ENCODE results near the gene USP25. TPM values are rescaled to one million over a fixed set of nuclear protein-coding genes. Genes with fewer than 3 reads are reported as not detected.

USP25 gene
- polyA plus RNA-seq, 1 donor (not counting 4 experiments of a cell fraction or from before 2014, with no cell fraction given): 17.8 TPM

DNA sequence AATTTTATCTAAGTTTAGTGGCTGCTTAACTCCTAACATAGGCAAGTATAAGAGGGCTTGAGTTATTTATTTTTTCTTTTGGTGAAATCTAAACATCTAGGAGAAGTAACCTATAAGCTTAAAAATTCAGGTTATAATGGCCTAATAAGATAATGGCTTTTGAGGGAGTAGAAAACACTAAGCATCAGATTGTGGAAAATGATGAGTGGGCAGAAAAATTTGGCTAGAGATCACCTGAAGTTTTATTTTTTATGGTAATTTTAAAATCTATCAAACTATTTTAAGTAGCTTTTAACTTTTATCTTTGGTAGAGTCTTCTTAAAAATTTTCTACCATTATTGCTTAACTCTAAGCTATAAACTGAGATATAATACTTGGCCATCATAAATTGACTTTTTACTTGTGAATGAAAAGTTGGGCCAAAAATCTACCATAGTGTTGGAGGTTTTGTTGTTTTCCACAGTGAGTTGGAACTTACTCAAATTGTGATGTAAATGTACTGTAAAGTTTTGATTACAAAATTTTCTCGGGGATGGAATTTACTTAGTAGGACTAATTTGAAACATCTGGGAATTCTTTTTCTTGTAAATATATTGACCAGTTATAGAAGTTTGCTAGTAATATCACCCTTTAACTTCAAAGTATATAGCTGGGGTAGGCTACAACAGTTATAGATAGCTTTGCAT, 63.9 kb downstream of the USP25 start:
- no peak for TF ChIP-seq EZH2 (IDR thresholded peaks at IDR 0.05; ENCODE audit: low read length)
- TF ChIP-seq, protein P1, sequence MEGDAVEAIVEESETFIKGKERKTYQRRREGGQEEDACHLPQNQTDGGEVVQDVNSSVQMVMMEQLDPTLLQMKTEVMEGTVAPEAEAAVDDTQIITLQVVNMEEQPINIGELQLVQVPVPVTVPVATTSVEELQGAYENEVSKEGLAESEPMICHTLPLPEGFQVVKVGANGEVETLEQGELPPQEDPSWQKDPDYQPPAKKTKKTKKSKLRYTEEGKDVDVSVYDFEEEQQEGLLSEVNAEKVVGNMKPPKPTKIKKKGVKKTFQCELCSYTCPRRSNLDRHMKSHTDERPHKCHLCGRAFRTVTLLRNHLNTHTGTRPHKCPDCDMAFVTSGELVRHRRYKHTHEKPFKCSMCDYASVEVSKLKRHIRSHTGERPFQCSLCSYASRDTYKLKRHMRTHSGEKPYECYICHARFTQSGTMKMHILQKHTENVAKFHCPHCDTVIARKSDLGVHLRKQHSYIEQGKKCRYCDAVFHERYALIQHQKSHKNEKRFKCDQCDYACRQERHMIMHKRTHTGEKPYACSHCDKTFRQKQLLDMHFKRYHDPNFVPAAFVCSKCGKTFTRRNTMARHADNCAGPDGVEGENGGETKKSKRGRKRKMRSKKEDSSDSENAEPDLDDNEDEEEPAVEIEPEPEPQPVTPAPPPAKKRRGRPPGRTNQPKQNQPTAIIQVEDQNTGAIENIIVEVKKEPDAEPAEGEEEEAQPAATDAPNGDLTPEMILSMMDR (optimal IDR thresholded peaks at IDR 0.05 in 1 of 3, IDR thresholded peaks at IDR 0.05 in 1 of 3, conservative IDR thresholded peaks at IDR 0.05 in 1 of 3; ENCODE audit: extremely low read depth in 1 of 3, insufficient read depth in 2 of 3, low read length in 3 of 3): no peak
- no peaks in the 10 kb centered on the region for H4K20me1 ChIP-seq (ENCODE audit: control insufficient read depth, extremely low read depth, insufficient read depth, low read length)
- H3K9me1 ChIP-seq (ENCODE audit: control insufficient read depth, extremely low read depth, insufficient read depth, low read length): no peaks in the 10 kb centered on the region
- no peak overlapping the region for H2AFZ ChIP-seq (ENCODE audit: control insufficient read depth, low read length)
- dilution Hi-C loops (cut with MboI; ENCODE audit: extremely low pct_ligation_motif_present, low sequenced_read_pairs): no loop called here
- FAIRE-seq (no peak), DNase-seq (ENCODE audit: low read depth, low spot score) (no peak)
- H3K4me1 ChIP-seq (ENCODE audit: control insufficient read depth, extremely low read depth, insufficient read depth, low read length): peaks cover 14% of the 10 kb centered on the region
- no peak overlapping the region for H3K4me2 ChIP-seq (ENCODE audit: control insufficient read depth, extremely low read depth, insufficient read depth, low read depth, low read length)
- H3K27me3 ChIP-seq (ENCODE audit: control insufficient read depth, extremely low read depth, insufficient read depth, low read length): no peaks in the 10 kb centered on the region
- no peak overlapping the region for H3K4me3 ChIP-seq (ENCODE audit: control insufficient read depth in 2 of 3, extremely low read depth in 1 of 3, insufficient read depth in 2 of 3, low read depth in 1 of 3, low read length in 3 of 3)
- H3K27ac ChIP-seq (ENCODE audit: control insufficient read depth, insufficient read depth, low read length): no peak overlapping the region
- H3K9me3 ChIP-seq (ENCODE audit: control insufficient read depth, low read depth, low read length): no peaks in the 10 kb centered on the region
- H3K9ac ChIP-seq (ENCODE audit: control insufficient read depth, extremely low read depth, insufficient read depth, low read length): no peak overlapping the region
- H3K79me2 ChIP-seq (ENCODE audit: control insufficient read depth, insufficient read depth, low read length): peaks cover 3% of the 10 kb centered on the region
- peaks cover 0 to 1% of the 10 kb centered on the region in 2 experiments for H3K36me3 ChIP-seq (ENCODE audit: control insufficient read depth in 2 of 2, extremely low read depth in 1 of 2, insufficient read depth in 2 of 2, low read length in 2 of 2)

DNA sequence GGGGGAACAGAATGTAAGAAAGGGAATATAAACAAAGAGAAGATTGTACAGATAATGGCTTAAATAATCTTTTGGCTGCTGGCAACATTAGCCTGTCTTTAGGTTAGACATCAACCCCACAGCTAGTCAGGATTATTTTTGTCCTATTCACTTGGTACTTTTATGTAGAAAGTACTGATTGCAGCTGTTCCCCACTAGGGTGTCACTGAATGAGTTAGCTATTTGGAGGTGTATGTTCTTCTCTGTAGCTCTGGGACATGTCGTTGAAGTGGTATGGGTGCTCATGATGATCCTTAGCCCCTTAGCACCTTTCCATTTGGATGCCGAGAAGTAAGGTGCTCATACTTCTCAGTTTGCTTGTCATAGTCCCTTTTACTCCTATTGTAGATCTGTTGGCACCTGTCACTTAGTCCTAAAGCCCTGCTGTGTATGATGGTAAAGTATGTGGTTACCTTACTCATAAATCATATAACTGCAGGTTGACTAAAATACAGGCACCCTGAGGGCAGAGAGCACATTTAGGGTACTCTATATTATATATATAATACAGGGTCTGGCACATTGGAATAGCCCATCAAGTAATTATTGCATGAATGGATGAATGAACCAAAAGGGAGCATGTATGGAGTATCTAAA, 64.6 kb downstream of the USP25 start:
- dilution Hi-C loops (cut with MboI; ENCODE audit: extremely low pct_ligation_motif_present, low sequenced_read_pairs): no loop called here
- peaks cover 3% of the 10 kb centered on the region for H3K79me2 ChIP-seq (ENCODE audit: control insufficient read depth, insufficient read depth, low read length)
- H3K36me3 ChIP-seq (ENCODE audit: control insufficient read depth in 2 of 2, extremely low read depth in 1 of 2, insufficient read depth in 2 of 2, low read length in 2 of 2): peaks cover 0 to 1% of the 10 kb centered on the region in 2 experiments
- no peaks in the 10 kb centered on the region for H3K9me1 ChIP-seq (ENCODE audit: control insufficient read depth, extremely low read depth, insufficient read depth, low read length)
- DNase-seq (ENCODE audit: low read depth, low spot score) (no peak), FAIRE-seq (no peak)
- no peak overlapping the region for H3K4me3 ChIP-seq (ENCODE audit: control insufficient read depth in 2 of 3, extremely low read depth in 1 of 3, insufficient read depth in 2 of 3, low read depth in 1 of 3, low read length in 3 of 3)
- no peak overlapping the region for H3K27ac ChIP-seq (ENCODE audit: control insufficient read depth, insufficient read depth, low read length)
- no peak overlapping the region for H2AFZ ChIP-seq (ENCODE audit: control insufficient read depth, low read length)
- no peak for TF ChIP-seq EZH2 (IDR thresholded peaks at IDR 0.05; ENCODE audit: low read length)
- TF ChIP-seq, protein P1 (optimal IDR thresholded peaks at IDR 0.05 in 1 of 3, IDR thresholded peaks at IDR 0.05 in 1 of 3, conservative IDR thresholded peaks at IDR 0.05 in 1 of 3; ENCODE audit: extremely low read depth in 1 of 3, insufficient read depth in 2 of 3, low read length in 3 of 3): no peak
- H3K9ac ChIP-seq (ENCODE audit: control insufficient read depth, extremely low read depth, insufficient read depth, low read length): no peak overlapping the region
- no peaks in the 10 kb centered on the region for H3K27me3 ChIP-seq (ENCODE audit: control insufficient read depth, extremely low read depth, insufficient read depth, low read length)
- H3K9me3 ChIP-seq (ENCODE audit: control insufficient read depth, low read depth, low read length): no peaks in the 10 kb centered on the region
- H4K20me1 ChIP-seq (ENCODE audit: control insufficient read depth, extremely low read depth, insufficient read depth, low read length): no peaks in the 10 kb centered on the region
- H3K4me1 ChIP-seq (ENCODE audit: control insufficient read depth, extremely low read depth, insufficient read depth, low read length): peaks cover 7% of the 10 kb centered on the region
- H3K4me2 ChIP-seq (ENCODE audit: control insufficient read depth, extremely low read depth, insufficient read depth, low read depth, low read length): no peak overlapping the region
